Ascending aorta (tissue), 2 donors: Measurements from ENCODE around the gene KCNJ13. TPM values are rescaled to one million over a fixed set of nuclear protein-coding genes. Genes with fewer than 3 reads are reported as not detected.

Experiments
- DNase-seq, 2 donors: peaks; one replicate each; pipeline ENCODE4 v3.0.0-alpha.2; 2019; ENCODE audit warnings: low spot score in 2 of 2
- H3K27ac ChIP-seq, 2 donors: fragments of 200-600 bp; sonication (generic); one replicate each; pipeline ENCODE4 v1.5.1; 2016 to 2017; ENCODE audit warnings: mild to moderate bottlenecking in 1 of 2
- H3K27me3 ChIP-seq: fragments of 200-600 bp; sonication (generic); one replicate; pipeline ENCODE4 v1.5.1; 2017
- H3K36me3 ChIP-seq, 2 donors: fragments of 200-600 bp; sonication (generic); one replicate each; pipeline ENCODE4 v1.5.1; 2016
- H3K4me1 ChIP-seq, 2 donors: fragments of 200-600 bp; sonication (generic); one replicate each; pipeline ENCODE4 v1.5.1; 2016 to 2017; ENCODE audit warnings: mild to moderate bottlenecking in 1 of 2
- H3K4me3 ChIP-seq, 2 donors: fragments of 200-600 bp; sonication (generic); one replicate each; pipeline ENCODE4 v1.5.1; 2016 to 2017; ENCODE audit warnings: mild to moderate bottlenecking in 1 of 2
- H3K9me3 ChIP-seq, 2 donors: fragments of 200-600 bp; sonication (generic); one replicate each; pipeline ENCODE4 v1.5.1; 2016
- intact Hi-C: fragments of 100-400 bp; cut with DNase I; formaldehyde crosslinking; loops from one replicate; pipeline ENCODE4 v1.15.1; 2023
- total RNA-seq: library from RNA; depleted of rRNA; stranded (reverse); fragments of >200 nt; gene quantifications from one replicate; pipeline ENCODE4 v1.1.0, GENCODE V29; 2016
- TF ChIP-seq, protein P1 (sequence below), 3 experiments: fragments of 200-600 bp in 2 of 3; fragments of 450-650 bp in 1 of 3; sonication (generic) in 2 of 3; IDR thresholded peaks; one replicate each; pipeline ENCODE4 v1.5.1; 2016 to 2019; ENCODE audit warnings: antibody characterized with exemption in 3 of 3, mild to moderate bottlenecking in 1 of 3, moderate library complexity in 1 of 3

KCNJ13 gene
- not detected for total RNA-seq

GRCh38 chr2:232776435-232776834 is at the start of gene KCNJ13:
Gene KCNJ13 (minus strand): TSS chr2:232776565. CDS start chr2:232771362, 5,203 bp downstream.
- Histone ChIP-seq H3K36me3 (peaks cover 0 to 19% of the 10 kb centered on the region in 2 donors), H3K4me1 (no peaks in the 10 kb centered on the region), H3K4me3 (no peak within 1 kb of the TSS), H3K9me3 (no peaks in the 10 kb centered on the region), H3K27me3 (no peaks in the 10 kb centered on the region), H3K27ac (no peak within 1 kb of the TSS)
- TF ChIP-seq, protein P1, sequence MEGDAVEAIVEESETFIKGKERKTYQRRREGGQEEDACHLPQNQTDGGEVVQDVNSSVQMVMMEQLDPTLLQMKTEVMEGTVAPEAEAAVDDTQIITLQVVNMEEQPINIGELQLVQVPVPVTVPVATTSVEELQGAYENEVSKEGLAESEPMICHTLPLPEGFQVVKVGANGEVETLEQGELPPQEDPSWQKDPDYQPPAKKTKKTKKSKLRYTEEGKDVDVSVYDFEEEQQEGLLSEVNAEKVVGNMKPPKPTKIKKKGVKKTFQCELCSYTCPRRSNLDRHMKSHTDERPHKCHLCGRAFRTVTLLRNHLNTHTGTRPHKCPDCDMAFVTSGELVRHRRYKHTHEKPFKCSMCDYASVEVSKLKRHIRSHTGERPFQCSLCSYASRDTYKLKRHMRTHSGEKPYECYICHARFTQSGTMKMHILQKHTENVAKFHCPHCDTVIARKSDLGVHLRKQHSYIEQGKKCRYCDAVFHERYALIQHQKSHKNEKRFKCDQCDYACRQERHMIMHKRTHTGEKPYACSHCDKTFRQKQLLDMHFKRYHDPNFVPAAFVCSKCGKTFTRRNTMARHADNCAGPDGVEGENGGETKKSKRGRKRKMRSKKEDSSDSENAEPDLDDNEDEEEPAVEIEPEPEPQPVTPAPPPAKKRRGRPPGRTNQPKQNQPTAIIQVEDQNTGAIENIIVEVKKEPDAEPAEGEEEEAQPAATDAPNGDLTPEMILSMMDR (IDR thresholded peaks at IDR 0.05): no peak
- DNase-seq: no peak
- intact Hi-C loops: no loop called here

- TF ChIP-seq, protein P1 (IDR thresholded peaks at IDR 0.05): no peak
- intact Hi-C loops: no loop called here
- Histone ChIP-seq H3K27ac (no peak overlapping the region), H3K4me1 (no peaks in the 10 kb centered on the region), H3K27me3 (no peaks in the 10 kb centered on the region), H3K36me3 (peaks cover 65 to 77% of the 10 kb centered on the region in 2 donors), H3K4me3 (no peak overlapping the region), H3K9me3 (no peaks in the 10 kb centered on the region)
- DNase-seq: no peak
Observed at GRCh38 chr2:232817756-232818155, 41.4 kb upstream of the KCNJ13 start.

DNA sequence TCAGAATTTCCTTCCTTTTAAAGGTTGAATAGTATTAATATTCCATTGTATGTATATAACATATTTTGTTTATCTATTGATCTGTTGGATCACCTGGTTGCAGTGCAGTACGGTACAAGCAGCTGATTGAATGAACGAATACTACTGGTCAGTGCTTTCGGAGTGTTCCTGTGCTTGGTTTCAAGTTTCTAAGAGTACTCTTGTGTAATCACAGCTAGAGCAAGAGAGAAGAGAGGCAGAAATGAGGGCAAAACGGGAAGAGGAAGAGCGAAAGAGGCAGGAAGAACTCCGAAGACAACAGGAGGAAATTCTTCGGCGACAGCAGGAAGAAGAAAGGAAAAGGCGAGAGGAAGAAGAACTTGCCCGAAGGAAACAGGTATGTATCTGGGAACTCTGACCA is 40.3 kb upstream of the KCNJ13 start:
- intact Hi-C loops: no loop called here
- H3K4me1 ChIP-seq: no peaks in the 10 kb centered on the region
- DNase-seq: no peak
- no peak overlapping the region for H3K4me3 ChIP-seq
- peaks cover 76% of the 10 kb centered on the region in 2 donors for H3K36me3 ChIP-seq
- no peak overlapping the region for H3K27ac ChIP-seq
- H3K9me3 ChIP-seq: no peaks in the 10 kb centered on the region
- no peaks in the 10 kb centered on the region for H3K27me3 ChIP-seq
- TF ChIP-seq, protein P1 (IDR thresholded peaks at IDR 0.05): no peak

DNA sequence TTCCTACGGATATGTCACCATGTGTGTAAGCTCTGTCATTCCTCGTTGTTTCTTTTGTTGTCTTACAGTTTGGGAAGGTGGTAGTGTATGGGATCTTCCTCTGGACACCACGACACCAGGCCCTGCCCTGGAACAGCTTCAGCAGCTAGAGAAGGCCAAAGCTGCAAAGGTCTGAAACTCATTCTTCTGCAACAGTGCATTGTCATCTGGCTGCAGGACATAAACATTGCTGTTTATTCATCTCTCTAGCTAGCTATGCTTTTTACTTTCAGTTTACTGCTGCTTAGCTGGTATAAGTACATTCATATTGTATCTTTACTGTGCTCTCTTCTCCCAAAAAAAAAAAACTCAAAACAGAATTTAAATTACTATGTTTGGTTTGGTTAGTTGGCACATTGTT is 39.2 kb upstream of the KCNJ13 start:
- Histone ChIP-seq H3K4me1 (no peaks in the 10 kb centered on the region), H3K4me3 (no peak overlapping the region), H3K9me3 (no peaks in the 10 kb centered on the region), H3K36me3 (peaks cover 78 to 79% of the 10 kb centered on the region in 2 donors), H3K27me3 (no peaks in the 10 kb centered on the region), H3K27ac (no peak overlapping the region)
- TF ChIP-seq, protein P1 (IDR thresholded peaks at IDR 0.05): no peak
- intact Hi-C loops: no loop called here
- DNase-seq: no peak

DNA sequence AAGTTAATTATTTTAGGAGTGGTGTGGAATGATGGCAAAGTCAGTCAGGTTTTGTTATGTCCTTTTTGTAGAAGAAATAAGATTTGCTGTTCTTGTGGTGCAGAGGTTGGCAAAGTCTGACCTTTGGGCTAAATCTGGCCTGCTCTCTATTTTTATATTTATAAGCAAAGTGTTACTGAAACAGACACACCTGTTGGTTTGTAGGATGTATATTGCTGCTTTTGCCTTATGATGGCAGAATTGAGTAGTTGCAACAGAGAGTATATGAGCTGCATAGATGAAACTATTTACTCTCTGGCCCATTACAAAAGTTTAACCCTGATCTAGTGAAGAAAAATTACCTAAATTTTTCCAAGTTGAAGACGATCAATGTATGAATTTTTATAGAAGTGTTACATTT is 34.1 kb upstream of the KCNJ13 start:
- Histone ChIP-seq H3K4me1 (no peaks in the 10 kb centered on the region), H3K27me3 (no peaks in the 10 kb centered on the region), H3K27ac (no peak overlapping the region), H3K36me3 (peaks cover 70 to 79% of the 10 kb centered on the region in 2 donors), H3K4me3 (no peak overlapping the region), H3K9me3 (no peaks in the 10 kb centered on the region)
- intact Hi-C loops: no loop called here
- DNase-seq: no peak
- TF ChIP-seq, protein P1 (IDR thresholded peaks at IDR 0.05): no peak
